HepG2 (cell line): Measurements from ENCODE around the gene EPB41L2. TPM values are rescaled to one million over a fixed set of nuclear protein-coding genes. Genes with fewer than 3 reads are reported as not detected.
A peak's percentile ranks its signal among the peaks of the same experiment; 100 is the strongest.

ENCODE experiments used
- MYC ChIP-seq: sonication (generic); formaldehyde crosslinking; IDR thresholded peaks from 2 replicates; pipeline ENCODE4 v1.9.0; 2021; ENCODE audit warnings: missing genetic modification reagents, borderline replicate concordance
- NONO ChIP-seq, 2 experiments: fragments of 450-650 bp in 1 of 2; sonication (generic) in 1 of 2; formaldehyde crosslinking in 1 of 2; IDR thresholded peaks in 1 of 2; conservative IDR thresholded peaks in 1 of 2; 2 replicates each; pipeline versions ENCODE4 v1.6.1 to v1.8.0; 2017 to 2022; ENCODE audit warnings: mild to moderate bottlenecking in 1 of 2, missing genetic modification reagents in 1 of 2, moderate library complexity in 1 of 2
- ZNF484 ChIP-seq: sonication (generic); formaldehyde crosslinking; IDR thresholded peaks from 2 replicates; pipeline ENCODE4 v1.5.1; 2020; ENCODE audit warnings: mild to moderate bottlenecking, low read depth, missing genetic modification reagents, borderline replicate concordance
- ZNF660 ChIP-seq: sonication (generic); formaldehyde crosslinking; IDR thresholded peaks from 2 replicates; pipeline ENCODE4 v1.5.1; 2020; ENCODE audit warnings: mild to moderate bottlenecking, low read depth, missing genetic modification reagents, borderline replicate concordance
- ZNF678 ChIP-seq: sonication (generic); formaldehyde crosslinking; IDR thresholded peaks from 2 replicates; pipeline ENCODE4 v1.4.0; 2020; ENCODE audit warnings: mild to moderate bottlenecking, missing genetic modification reagents
- ZNF775 ChIP-seq: sonication (generic); formaldehyde crosslinking; IDR thresholded peaks from 2 replicates; pipeline ENCODE4 v1.4.0; 2020; ENCODE audit warnings: missing genetic modification reagents, mild to moderate bottlenecking, moderate library complexity, borderline replicate concordance
- polyA plus RNA-seq, 8 experiments: library from polyadenylated mRNA; depleted of rRNA in 3 of 8; stranded (reverse) in 7 of 8; unstranded in 1 of 8; fragments of >200 nt; fragmentation: Illumina TruSeq in 4 of 8; extraction: Trizol in 4 of 8; gene quantifications; 2 replicates each; pipeline versions ENCODE4 v1.2.1 to v1.2.3, GENCODE V29; 2011 to 2016; ENCODE audit warnings: low read depth in 4 of 8, missing spikeins in 1 of 8, mixed read lengths in 1 of 8; ENCODE audit not compliant: insufficient read depth in 1 of 8
- total RNA-seq, 5 experiments: library from RNA; depleted of rRNA; stranded (reverse); fragments of >200 nt; fragmentation: Illumina TruSeq; extraction: Trizol; gene quantifications; 2 replicates each; pipeline ENCODE4 v1.2.3, GENCODE V29; 2016; ENCODE audit warnings: low read depth in 1 of 5
- TF ChIP-seq, protein P1 (sequence below): sonication (generic); formaldehyde crosslinking; conservative IDR thresholded peaks from 2 replicates; pipeline ENCODE4 v1.4.0; 2020; ENCODE audit warnings: missing genetic modification reagents
- TF ChIP-seq, protein P2 (sequence below): sonication (generic); formaldehyde crosslinking; IDR thresholded peaks from 2 replicates; pipeline ENCODE4 v1.5.1; 2020; ENCODE audit warnings: missing genetic modification reagents, mild to moderate bottlenecking, borderline replicate concordance
- TF ChIP-seq, protein P3 (sequence below): sonication (generic); formaldehyde crosslinking; IDR thresholded peaks from 2 replicates; pipeline ENCODE4 v1.4.0; 2020; ENCODE audit warnings: missing genetic modification reagents
- TF ChIP-seq, protein P4 (sequence below): sonication (generic); formaldehyde crosslinking; IDR thresholded peaks from 2 replicates; pipeline ENCODE4 v1.4.0; 2020; ENCODE audit warnings: missing genetic modification reagents

EPB41L2 gene
- total and polyA plus RNA-seq, 2 of the 13 experiments (the other 11 are each of a cell fraction or from before 2014, with no cell fraction given), result 41.7 to 56.4 TPM

DNA sequence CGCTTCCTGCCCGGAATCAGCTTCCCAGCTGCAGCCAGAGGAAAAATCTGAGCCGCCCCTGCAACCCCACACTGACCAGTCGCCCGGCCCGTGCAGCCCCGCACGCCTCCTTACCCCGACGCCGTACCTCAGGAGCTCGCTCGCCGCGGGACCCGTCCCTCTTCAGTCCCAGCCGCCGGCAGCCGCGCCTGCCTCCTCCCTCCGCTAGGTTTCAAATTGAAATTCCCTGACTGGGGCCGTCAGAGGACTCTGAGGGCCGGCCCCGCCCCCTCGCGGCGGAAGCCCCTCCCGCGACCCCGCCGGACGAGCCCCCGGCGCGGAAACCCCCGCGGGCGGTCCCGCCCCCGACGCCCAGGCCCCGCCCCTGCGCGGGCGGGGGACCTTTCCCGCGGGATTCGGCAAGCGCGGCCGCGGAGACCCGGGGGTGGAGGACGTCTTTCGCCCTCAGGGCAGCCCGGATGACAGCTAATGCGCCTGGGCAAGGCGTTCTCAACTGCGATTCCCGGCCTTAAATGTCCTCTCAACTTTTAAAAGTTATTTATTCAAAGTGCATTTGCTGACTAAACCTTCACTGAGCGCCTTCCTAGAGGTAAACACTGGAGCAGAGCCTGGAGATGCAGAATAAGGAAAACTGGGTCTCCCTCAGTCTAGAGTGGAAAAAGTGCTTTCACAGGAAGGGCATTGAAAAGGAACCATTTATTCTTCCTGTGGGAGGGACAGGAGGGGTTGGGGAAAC is at the start of gene EPB41L2 (continued):
- TF ChIP-seq, protein P1, sequence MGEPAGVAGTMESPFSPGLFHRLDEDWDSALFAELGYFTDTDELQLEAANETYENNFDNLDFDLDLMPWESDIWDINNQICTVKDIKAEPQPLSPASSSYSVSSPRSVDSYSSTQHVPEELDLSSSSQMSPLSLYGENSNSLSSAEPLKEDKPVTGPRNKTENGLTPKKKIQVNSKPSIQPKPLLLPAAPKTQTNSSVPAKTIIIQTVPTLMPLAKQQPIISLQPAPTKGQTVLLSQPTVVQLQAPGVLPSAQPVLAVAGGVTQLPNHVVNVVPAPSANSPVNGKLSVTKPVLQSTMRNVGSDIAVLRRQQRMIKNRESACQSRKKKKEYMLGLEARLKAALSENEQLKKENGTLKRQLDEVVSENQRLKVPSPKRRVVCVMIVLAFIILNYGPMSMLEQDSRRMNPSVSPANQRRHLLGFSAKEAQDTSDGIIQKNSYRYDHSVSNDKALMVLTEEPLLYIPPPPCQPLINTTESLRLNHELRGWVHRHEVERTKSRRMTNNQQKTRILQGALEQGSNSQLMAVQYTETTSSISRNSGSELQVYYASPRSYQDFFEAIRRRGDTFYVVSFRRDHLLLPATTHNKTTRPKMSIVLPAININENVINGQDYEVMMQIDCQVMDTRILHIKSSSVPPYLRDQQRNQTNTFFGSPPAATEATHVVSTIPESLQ, result no peak
- TF ChIP-seq, protein P2, sequence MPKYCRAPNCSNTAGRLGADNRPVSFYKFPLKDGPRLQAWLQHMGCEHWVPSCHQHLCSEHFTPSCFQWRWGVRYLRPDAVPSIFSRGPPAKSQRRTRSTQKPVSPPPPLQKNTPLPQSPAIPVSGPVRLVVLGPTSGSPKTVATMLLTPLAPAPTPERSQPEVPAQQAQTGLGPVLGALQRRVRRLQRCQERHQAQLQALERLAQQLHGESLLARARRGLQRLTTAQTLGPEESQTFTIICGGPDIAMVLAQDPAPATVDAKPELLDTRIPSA (CRISPR knock-in tag), result no peak
- TF ChIP-seq ZNF775 (no peak; the same call in 1 of the 2 replicates), ZNF484 (CRISPR knock-in tag) (no peak), ZNF678 (no peak), NONO (IDR thresholded peaks at IDR 0.05) (no peak), NONO (CRISPR knock-in tag; conservative IDR thresholded peaks at IDR 0.05) (peak; percentile 40; the same call in 1 of the 2 replicates), ZNF660 (CRISPR knock-in tag) (no peak), MYC (CRISPR knock-in tag) (peak; percentile 47; the same call in 1 of the 2 replicates)
- TF ChIP-seq, protein P3, sequence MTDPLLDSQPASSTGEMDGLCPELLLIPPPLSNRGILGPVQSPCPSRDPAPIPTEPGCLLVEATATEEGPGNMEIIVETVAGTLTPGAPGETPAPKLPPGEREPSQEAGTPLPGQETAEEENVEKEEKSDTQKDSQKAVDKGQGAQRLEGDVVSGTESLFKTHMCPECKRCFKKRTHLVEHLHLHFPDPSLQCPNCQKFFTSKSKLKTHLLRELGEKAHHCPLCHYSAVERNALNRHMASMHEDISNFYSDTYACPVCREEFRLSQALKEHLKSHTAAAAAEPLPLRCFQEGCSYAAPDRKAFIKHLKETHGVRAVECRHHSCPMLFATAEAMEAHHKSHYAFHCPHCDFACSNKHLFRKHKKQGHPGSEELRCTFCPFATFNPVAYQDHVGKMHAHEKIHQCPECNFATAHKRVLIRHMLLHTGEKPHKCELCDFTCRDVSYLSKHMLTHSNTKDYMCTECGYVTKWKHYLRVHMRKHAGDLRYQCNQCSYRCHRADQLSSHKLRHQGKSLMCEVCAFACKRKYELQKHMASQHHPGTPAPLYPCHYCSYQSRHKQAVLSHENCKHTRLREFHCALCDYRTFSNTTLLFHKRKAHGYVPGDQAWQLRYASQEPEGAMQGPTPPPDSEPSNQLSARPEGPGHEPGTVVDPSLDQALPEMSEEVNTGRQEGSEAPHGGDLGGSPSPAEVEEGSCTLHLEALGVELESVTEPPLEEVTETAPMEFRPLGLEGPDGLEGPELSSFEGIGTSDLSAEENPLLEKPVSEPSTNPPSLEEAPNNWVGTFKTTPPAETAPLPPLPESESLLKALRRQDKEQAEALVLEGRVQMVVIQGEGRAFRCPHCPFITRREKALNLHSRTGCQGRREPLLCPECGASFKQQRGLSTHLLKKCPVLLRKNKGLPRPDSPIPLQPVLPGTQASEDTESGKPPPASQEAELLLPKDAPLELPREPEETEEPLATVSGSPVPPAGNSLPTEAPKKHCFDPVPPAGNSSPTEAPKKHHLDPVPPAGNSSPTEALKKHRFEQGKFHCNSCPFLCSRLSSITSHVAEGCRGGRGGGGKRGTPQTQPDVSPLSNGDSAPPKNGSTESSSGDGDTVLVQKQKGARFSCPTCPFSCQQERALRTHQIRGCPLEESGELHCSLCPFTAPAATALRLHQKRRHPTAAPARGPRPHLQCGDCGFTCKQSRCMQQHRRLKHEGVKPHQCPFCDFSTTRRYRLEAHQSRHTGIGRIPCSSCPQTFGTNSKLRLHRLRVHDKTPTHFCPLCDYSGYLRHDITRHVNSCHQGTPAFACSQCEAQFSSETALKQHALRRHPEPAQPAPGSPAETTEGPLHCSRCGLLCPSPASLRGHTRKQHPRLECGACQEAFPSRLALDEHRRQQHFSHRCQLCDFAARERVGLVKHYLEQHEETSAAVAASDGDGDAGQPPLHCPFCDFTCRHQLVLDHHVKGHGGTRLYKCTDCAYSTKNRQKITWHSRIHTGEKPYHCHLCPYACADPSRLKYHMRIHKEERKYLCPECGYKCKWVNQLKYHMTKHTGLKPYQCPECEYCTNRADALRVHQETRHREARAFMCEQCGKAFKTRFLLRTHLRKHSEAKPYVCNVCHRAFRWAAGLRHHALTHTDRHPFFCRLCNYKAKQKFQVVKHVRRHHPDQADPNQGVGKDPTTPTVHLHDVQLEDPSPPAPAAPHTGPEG (CRISPR knock-in tag), result no peak
- TF ChIP-seq, protein P4, sequence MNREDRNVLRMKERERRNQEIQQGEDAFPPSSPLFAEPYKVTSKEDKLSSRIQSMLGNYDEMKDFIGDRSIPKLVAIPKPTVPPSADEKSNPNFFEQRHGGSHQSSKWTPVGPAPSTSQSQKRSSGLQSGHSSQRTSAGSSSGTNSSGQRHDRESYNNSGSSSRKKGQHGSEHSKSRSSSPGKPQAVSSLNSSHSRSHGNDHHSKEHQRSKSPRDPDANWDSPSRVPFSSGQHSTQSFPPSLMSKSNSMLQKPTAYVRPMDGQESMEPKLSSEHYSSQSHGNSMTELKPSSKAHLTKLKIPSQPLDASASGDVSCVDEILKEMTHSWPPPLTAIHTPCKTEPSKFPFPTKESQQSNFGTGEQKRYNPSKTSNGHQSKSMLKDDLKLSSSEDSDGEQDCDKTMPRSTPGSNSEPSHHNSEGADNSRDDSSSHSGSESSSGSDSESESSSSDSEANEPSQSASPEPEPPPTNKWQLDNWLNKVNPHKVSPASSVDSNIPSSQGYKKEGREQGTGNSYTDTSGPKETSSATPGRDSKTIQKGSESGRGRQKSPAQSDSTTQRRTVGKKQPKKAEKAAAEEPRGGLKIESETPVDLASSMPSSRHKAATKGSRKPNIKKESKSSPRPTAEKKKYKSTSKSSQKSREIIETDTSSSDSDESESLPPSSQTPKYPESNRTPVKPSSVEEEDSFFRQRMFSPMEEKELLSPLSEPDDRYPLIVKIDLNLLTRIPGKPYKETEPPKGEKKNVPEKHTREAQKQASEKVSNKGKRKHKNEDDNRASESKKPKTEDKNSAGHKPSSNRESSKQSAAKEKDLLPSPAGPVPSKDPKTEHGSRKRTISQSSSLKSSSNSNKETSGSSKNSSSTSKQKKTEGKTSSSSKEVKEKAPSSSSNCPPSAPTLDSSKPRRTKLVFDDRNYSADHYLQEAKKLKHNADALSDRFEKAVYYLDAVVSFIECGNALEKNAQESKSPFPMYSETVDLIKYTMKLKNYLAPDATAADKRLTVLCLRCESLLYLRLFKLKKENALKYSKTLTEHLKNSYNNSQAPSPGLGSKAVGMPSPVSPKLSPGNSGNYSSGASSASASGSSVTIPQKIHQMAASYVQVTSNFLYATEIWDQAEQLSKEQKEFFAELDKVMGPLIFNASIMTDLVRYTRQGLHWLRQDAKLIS (CRISPR knock-in tag), result no peak; the same call in 1 of the 2 replicates
